ENCODE data around the gene SIRT6. TPM values are rescaled to one million over a fixed set of nuclear protein-coding genes. Genes with fewer than 3 reads are reported as not detected.

Gene SIRT6
- polyA plus RNA-seq, 1 donor from 2014 or later: 42.8 TPM

- no peak overlapping the region for H3K27ac ChIP-seq (ENCODE audit: low read length)
- H3K9me3 ChIP-seq (ENCODE audit: low read length): no peaks in the 10 kb centered on the region
- no peaks in the 10 kb centered on the region for H3K27me3 ChIP-seq (ENCODE audit: insufficient read depth, low read depth, low read length)
- no peak overlapping the region for H3K4me3 ChIP-seq (ENCODE audit: low read length)
- no peak overlapping the region for H2AFZ ChIP-seq (ENCODE audit: low read depth, low read length)
- no peaks in the 10 kb centered on the region for H3F3A ChIP-seq (ENCODE audit: insufficient read depth, low read length, poor library complexity, severe bottlenecking)
- H3K9me2 ChIP-seq (ENCODE audit: insufficient read depth, low read length): no peaks in the 10 kb centered on the region
- no peaks in the 10 kb centered on the region for H3K36me3 ChIP-seq (ENCODE audit: insufficient read depth, low read length)
- H3K9ac ChIP-seq (ENCODE audit: low read length): no peak overlapping the region
- no peaks in the 10 kb centered on the region for H3K79me2 ChIP-seq (replicated peaks; ENCODE audit: insufficient read depth, low read length)
- no peaks in the 10 kb centered on the region for H4K20me1 ChIP-seq (ENCODE audit: insufficient read depth)
- no peak overlapping the region for H3K4me2 ChIP-seq (ENCODE audit: low read length)
- TF ChIP-seq RAD21 (conservative IDR thresholded peaks at IDR 0.05) (no peak), CTCF (IDR thresholded peaks at IDR 0.05; ENCODE audit: poor library complexity, severe bottlenecking) (no peak), TAF1 (IDR thresholded peaks at IDR 0.05; ENCODE audit: low read depth) (no peak), REST (IDR thresholded peaks at IDR 0.05; ENCODE audit: borderline replicate concordance) (no peak), SMC3 (conservative IDR thresholded peaks at IDR 0.05; ENCODE audit: poor library complexity) (no peak), POLR2AphosphoS5 (IDR thresholded peaks at IDR 0.05) (no peak), EP300 (conservative IDR thresholded peaks at IDR 0.05; ENCODE audit: poor library complexity, severe bottlenecking) (no peak), MXI1 (conservative IDR thresholded peaks at IDR 0.05; ENCODE audit: poor library complexity, severe bottlenecking) (no peak), EZH2 (IDR thresholded peaks at IDR 0.05; ENCODE audit: borderline replicate concordance, insufficient read depth, low read length, poor library complexity, severe bottlenecking) (no peak)
Observed at GRCh38 chr19:4157164-4157563, 25.2 kb downstream of the SIRT6 start.

DNA sequence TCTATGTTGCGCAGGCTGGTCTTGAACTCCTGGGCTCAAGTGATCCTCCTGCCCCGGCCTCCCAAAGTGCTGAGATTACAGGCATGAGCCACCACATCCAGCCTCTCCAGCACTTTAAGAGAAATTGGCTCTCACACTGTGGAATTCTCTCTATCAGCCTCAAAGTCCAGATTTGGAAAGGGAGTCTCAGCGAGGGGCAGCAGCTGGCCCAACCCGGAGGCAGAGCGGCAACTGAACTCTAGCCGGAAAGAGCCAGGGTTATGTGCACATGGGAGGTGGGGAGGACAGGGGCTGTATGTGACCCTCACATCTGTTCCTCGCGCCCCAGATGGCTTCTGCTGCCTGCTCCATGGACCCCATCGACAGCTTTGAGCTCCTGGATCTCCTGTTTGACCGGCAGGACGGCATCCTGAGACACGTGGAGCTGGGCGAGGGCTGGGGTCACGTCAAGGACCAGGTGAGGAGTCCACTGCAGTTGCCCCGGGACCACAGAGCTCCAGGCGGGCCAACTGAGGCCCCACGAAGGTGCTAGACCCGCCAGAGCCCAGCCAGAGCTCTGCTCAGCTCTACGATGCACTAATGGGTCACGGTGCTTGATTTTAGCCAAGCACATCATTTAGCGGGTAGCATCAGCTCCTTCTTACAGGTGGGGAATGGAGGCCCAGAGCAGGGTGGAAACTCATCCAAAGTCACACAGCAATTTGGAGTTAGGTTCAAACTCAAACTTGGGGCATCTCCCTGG, 27.6 kb downstream of the SIRT6 start:
- H3K9me2 ChIP-seq (ENCODE audit: insufficient read depth, low read length): no peaks in the 10 kb centered on the region
- TF ChIP-seq SMC3 (conservative IDR thresholded peaks at IDR 0.05; ENCODE audit: poor library complexity): no peak
- no peak for TF ChIP-seq EP300 (conservative IDR thresholded peaks at IDR 0.05; ENCODE audit: poor library complexity, severe bottlenecking)
- no peak for TF ChIP-seq TAF1 (IDR thresholded peaks at IDR 0.05; ENCODE audit: low read depth)
- no peak for TF ChIP-seq RAD21 (conservative IDR thresholded peaks at IDR 0.05)
- TF ChIP-seq REST (IDR thresholded peaks at IDR 0.05; ENCODE audit: borderline replicate concordance): no peak
- no peak for TF ChIP-seq CTCF (IDR thresholded peaks at IDR 0.05; ENCODE audit: poor library complexity, severe bottlenecking)
- no peak for TF ChIP-seq POLR2AphosphoS5 (IDR thresholded peaks at IDR 0.05)
- TF ChIP-seq EZH2 (IDR thresholded peaks at IDR 0.05; ENCODE audit: borderline replicate concordance, insufficient read depth, low read length, poor library complexity, severe bottlenecking): no peak
- TF ChIP-seq MXI1 (conservative IDR thresholded peaks at IDR 0.05; ENCODE audit: poor library complexity, severe bottlenecking): no peak
- H2AFZ ChIP-seq (ENCODE audit: low read depth, low read length): no peak overlapping the region
- H3K27ac ChIP-seq (ENCODE audit: low read length): no peak overlapping the region
- H3K36me3 ChIP-seq (ENCODE audit: insufficient read depth, low read length): no peaks in the 10 kb centered on the region
- no peak overlapping the region for H3K9ac ChIP-seq (ENCODE audit: low read length)
- H3K79me2 ChIP-seq (replicated peaks; ENCODE audit: insufficient read depth, low read length): no peaks in the 10 kb centered on the region
- H3K9me3 ChIP-seq (ENCODE audit: low read length): no peaks in the 10 kb centered on the region
- H4K20me1 ChIP-seq (ENCODE audit: insufficient read depth): no peaks in the 10 kb centered on the region
- H3K4me2 ChIP-seq (ENCODE audit: low read length): no peak overlapping the region
- no peak overlapping the region for H3K4me3 ChIP-seq (ENCODE audit: low read length)
- H3F3A ChIP-seq (ENCODE audit: insufficient read depth, low read length, poor library complexity, severe bottlenecking): no peaks in the 10 kb centered on the region
- no peaks in the 10 kb centered on the region for H3K27me3 ChIP-seq (ENCODE audit: insufficient read depth, low read depth, low read length)
